8988T (cell line): ENCODE measurements around the gene PAX1.

Experiments
- DNase-seq: peaks from one replicate; pipeline ENCODE4 v3.0.0; 2011

PAX1 gene

GRCh38 chr20:21741266-21741665, 35.8 kb downstream of the PAX1 start:
- no peak for DNase-seq

- DNase-seq: no peak
These were observed 57.2 kb downstream of the PAX1 start for GRCh38 chr20:21762646-21763045.

- no peak for DNase-seq
These were observed 61.8 kb downstream of the PAX1 start for GRCh38 chr20:21767200-21767738.

- DNase-seq: no peak
These were observed 62.3 kb downstream of the PAX1 start for GRCh38 chr20:21767739-21768223.
